RKO (cell line): ENCODE results near the gene PRKD1.
"Not testable (repeated sequence)": the region's sequence is repeated elsewhere in the genome, so short reads cannot be mapped to it uniquely, and the experiment has no call there.

Experiments used
- DNase-seq: peaks from one replicate; pipeline ENCODE4 v3.0.0-alpha.2; 2016; ENCODE audit warnings: low spot score

The PRKD1 gene

GRCh38 chr14:29900609-29901350 is 26.9 kb downstream of the PRKD1 start:
- DNase-seq = no peak

- DNase-seq = no peak
Observed at GRCh38 chr14:29898470-29898869, 29.2 kb downstream of the PRKD1 start.

- no peak for DNase-seq
Observed at GRCh38 chr14:29897181-29897580, 30.5 kb downstream of the PRKD1 start.

GRCh38 chr14:29896354-29896821 is 31.3 kb downstream of the PRKD1 start:
- DNase-seq = no peak

GRCh38 chr14:29895591-29896083 is 32.0 kb downstream of the PRKD1 start:
- no peak for DNase-seq

- no peak for DNase-seq
Observed at GRCh38 chr14:29893989-29894388, 33.7 kb downstream of the PRKD1 start.

GRCh38 chr14:29892327-29892726 is 35.3 kb downstream of the PRKD1 start:
- DNase-seq = no peak

GRCh38 chr14:29885988-29886387 is 41.7 kb downstream of the PRKD1 start:
- DNase-seq = no peak

- DNase-seq = no peak
Observed at GRCh38 chr14:29868000-29868399, 59.6 kb downstream of the PRKD1 start.

GRCh38 chr14:29865299-29865698 is 62.3 kb downstream of the PRKD1 start:
- no peak for DNase-seq

GRCh38 chr14:29861996-29862395 is 65.7 kb downstream of the PRKD1 start:
- no peak for DNase-seq

- no peak for DNase-seq
Observed at GRCh38 chr14:29858299-29858698, 69.3 kb downstream of the PRKD1 start.

- no peak for DNase-seq
Observed at GRCh38 chr14:29857551-29857950, 70.1 kb downstream of the PRKD1 start.

GRCh38 chr14:29856516-29856915 is 71.1 kb downstream of the PRKD1 start:
- no peak for DNase-seq

- not testable (repeated sequence) for DNase-seq
Observed at GRCh38 chr14:29853691-29854090, 74.0 kb downstream of the PRKD1 start.

- no peak for DNase-seq
Observed at GRCh38 chr14:29853272-29853671, 74.4 kb downstream of the PRKD1 start.

- no peak for DNase-seq
Observed at GRCh38 chr14:29851397-29851796, 76.2 kb downstream of the PRKD1 start.

- DNase-seq = no peak
Observed at GRCh38 chr14:29847056-29847380, 80.6 kb downstream of the PRKD1 start.

GRCh38 chr14:29846339-29847055 is 81.2 kb downstream of the PRKD1 start:
- DNase-seq = no peak

GRCh38 chr14:29843981-29844380 is 83.7 kb downstream of the PRKD1 start:
- DNase-seq = no peak

GRCh38 chr14:29842228-29842627 is 85.4 kb downstream of the PRKD1 start:
- DNase-seq = no peak

- DNase-seq = not testable (repeated sequence)
Observed at GRCh38 chr14:29840369-29840892, 87.2 kb downstream of the PRKD1 start.

GRCh38 chr14:29839691-29840090 is 88.0 kb downstream of the PRKD1 start:
- not testable (repeated sequence) for DNase-seq
